Measurements from ENCODE around the gene ZNF181. TPM values are rescaled to one million over a fixed set of nuclear protein-coding genes. Genes with fewer than 3 reads are reported as not detected.

The ZNF181 gene
- total and polyA plus RNA-seq, 2 of the 8 experiments (the other 6 are each of a cell fraction or from before 2014, with no cell fraction given): 2.8 to 7.5 TPM

GRCh38 chr19:34687348-34687747, 46.7 kb upstream of the ZNF181 start:
- WGBS, 2 experiments (ENCODE audit: extremely low coverage in 1 of 2, insufficient coverage in 1 of 2, insufficient read length in 1 of 2, insufficient replicate concordance in 2 of 2, low coverage in 1 of 2, low lambda C conversion rate in 2 of 2, missing lambda C conversion rate in 1 of 2): 58% methylated on average over 2 of the region's 2 CpGs; no CpG with 5 or more reads in 1 of the 2 experiments
- Histone ChIP-seq H2BK120ac (replicated peaks; ENCODE audit: low read depth, low read length) (no peak overlapping the region), H3K27ac (ENCODE audit: low read depth, low read length) (no peak overlapping the region), H3K79me2 (ENCODE audit: control insufficient read depth in 1 of 2, insufficient read depth in 2 of 2, low read length in 2 of 2) (no peaks in the 10 kb centered on the region), H3K79me1 (ENCODE audit: low read depth, low read length) (no peaks in the 10 kb centered on the region), H2BK5ac (ENCODE audit: low read depth, low read length) (no peak overlapping the region), H4K8ac (ENCODE audit: extremely low read depth, insufficient read depth, low read length) (no peak overlapping the region), H4K5ac (ENCODE audit: insufficient read length, low read depth, low read length) (no peak overlapping the region), H2BK12ac (ENCODE audit: low read depth, low read length) (no peak overlapping the region), H2BK20ac (ENCODE audit: low read length) (no peak overlapping the region), H4K91ac (replicated peaks; ENCODE audit: insufficient read length, low read length) (no peak overlapping the region), H3K56ac (replicated peaks; ENCODE audit: insufficient read length, low read depth, low read length) (no peak overlapping the region), H3K9ac (replicated peaks in 1 of 4; ENCODE audit: extremely low read depth in 1 of 4, low read depth in 3 of 4, low read length in 3 of 4) (no peak overlapping the region), H3K4me1 (replicated peaks in 1 of 4; ENCODE audit: control insufficient read depth in 3 of 4, insufficient read depth in 4 of 4, low read length in 3 of 4) (no peaks in the 10 kb centered on the region), H3K14ac (ENCODE audit: insufficient read length) (no peak overlapping the region), H2AK5ac (ENCODE audit: low read depth, low read length) (no peak overlapping the region), H3K4me2 (ENCODE audit: insufficient read depth in 1 of 2, low read depth in 2 of 2, low read length in 2 of 2) (no peak overlapping the region), H3K4me3 (ENCODE audit: extremely low read depth in 1 of 4, insufficient read depth in 2 of 4, low read depth in 3 of 4, low read length in 4 of 4) (no peak overlapping the region), H3K18ac (ENCODE audit: extremely low read depth, low read length) (no peak overlapping the region), H2AFZ (ENCODE audit: low read length) (no peak overlapping the region), H3K36me3 (ENCODE audit: control insufficient read depth in 2 of 4, insufficient read depth in 4 of 4, low read length in 3 of 4) (peaks cover 0 to 32% (median 17%) of the 10 kb centered on the region in 4 experiments; a peak in 6 of 8 replicates), H3K9me3 (ENCODE audit: insufficient read depth in 2 of 2, low read depth in 1 of 2, low read length in 1 of 2) (peaks cover 38 to 43% of the 10 kb centered on the region in 2 experiments), H2BK15ac (ENCODE audit: low read length) (no peak overlapping the region), H3K27me3 (replicated peaks in 1 of 4; ENCODE audit: control insufficient read depth in 3 of 4, extremely low read depth in 1 of 4, insufficient read depth in 3 of 4, low read length in 3 of 4) (peaks cover 0 to 2% (median 0%) of the 10 kb centered on the region in 4 experiments; a peak in 2 of 7 replicates), H3K23me2 (ENCODE audit: low read depth, low read length) (no peaks in the 10 kb centered on the region; the same call in 1 of the 2 replicates), H3K4ac (replicated peaks; ENCODE audit: insufficient read length, low read depth, low read length) (no peak overlapping the region), H3K23ac (ENCODE audit: insufficient read length) (no peak overlapping the region), H4K20me1 (replicated peaks in 1 of 2; ENCODE audit: control insufficient read depth in 1 of 2, insufficient read depth in 2 of 2, low read length in 2 of 2) (no peaks in the 10 kb centered on the region)
- FAIRE-seq: no peak
- no peak for TF ChIP-seq JUND (IDR thresholded peaks at IDR 0.05; ENCODE audit: low read length)
- TF ChIP-seq SIN3A (conservative IDR thresholded peaks at IDR 0.05 in 1 of 2, IDR thresholded peaks at IDR 0.05 in 1 of 2; ENCODE audit: low read depth in 1 of 2, low read length in 2 of 2): no peak
- ChIA-PET CTCF (ENCODE audit: partially characterized antibody) (interaction anchor here (0.6 kb wide), 1 partner anchor 76 kb away, joined by 3 read pairs; no protein-coding TSS in a partner anchor), POLR2A (ENCODE audit: partially characterized antibody) (interaction anchor here (1.5 to 3.7 kb wide), 2 partner anchors 9 to 10 kb away, joined by 8 to 19 read pairs; partner anchors contain the start of genes SCGB2B2 and ZNF302)
- DNase-seq (ENCODE audit: low read depth in 1 of 2, low spot score in 2 of 2): no peak
